GM10266 (cell line): ENCODE results near the gene JMJD7.

ENCODE experiments used
- DNase-seq: peaks from one replicate; pipeline ENCODE4 v3.0.0; 2012; ENCODE audit errors: extremely low spot score
- TF ChIP-seq, protein P1 (sequence below): IDR thresholded peaks from 2 replicates; pipeline ENCODE4 v1.5.1; 2012; ENCODE audit warnings: mild to moderate bottlenecking, low read depth; ENCODE audit not compliant: control insufficient read depth, insufficient read depth; ENCODE audit errors: missing control alignments

Gene JMJD7

GRCh38 chr15:41794081-41794480 lies 33.8 kb upstream of the JMJD7 start:
- no peak for DNase-seq
- TF ChIP-seq, protein P1, sequence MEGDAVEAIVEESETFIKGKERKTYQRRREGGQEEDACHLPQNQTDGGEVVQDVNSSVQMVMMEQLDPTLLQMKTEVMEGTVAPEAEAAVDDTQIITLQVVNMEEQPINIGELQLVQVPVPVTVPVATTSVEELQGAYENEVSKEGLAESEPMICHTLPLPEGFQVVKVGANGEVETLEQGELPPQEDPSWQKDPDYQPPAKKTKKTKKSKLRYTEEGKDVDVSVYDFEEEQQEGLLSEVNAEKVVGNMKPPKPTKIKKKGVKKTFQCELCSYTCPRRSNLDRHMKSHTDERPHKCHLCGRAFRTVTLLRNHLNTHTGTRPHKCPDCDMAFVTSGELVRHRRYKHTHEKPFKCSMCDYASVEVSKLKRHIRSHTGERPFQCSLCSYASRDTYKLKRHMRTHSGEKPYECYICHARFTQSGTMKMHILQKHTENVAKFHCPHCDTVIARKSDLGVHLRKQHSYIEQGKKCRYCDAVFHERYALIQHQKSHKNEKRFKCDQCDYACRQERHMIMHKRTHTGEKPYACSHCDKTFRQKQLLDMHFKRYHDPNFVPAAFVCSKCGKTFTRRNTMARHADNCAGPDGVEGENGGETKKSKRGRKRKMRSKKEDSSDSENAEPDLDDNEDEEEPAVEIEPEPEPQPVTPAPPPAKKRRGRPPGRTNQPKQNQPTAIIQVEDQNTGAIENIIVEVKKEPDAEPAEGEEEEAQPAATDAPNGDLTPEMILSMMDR, result no peak

DNA sequence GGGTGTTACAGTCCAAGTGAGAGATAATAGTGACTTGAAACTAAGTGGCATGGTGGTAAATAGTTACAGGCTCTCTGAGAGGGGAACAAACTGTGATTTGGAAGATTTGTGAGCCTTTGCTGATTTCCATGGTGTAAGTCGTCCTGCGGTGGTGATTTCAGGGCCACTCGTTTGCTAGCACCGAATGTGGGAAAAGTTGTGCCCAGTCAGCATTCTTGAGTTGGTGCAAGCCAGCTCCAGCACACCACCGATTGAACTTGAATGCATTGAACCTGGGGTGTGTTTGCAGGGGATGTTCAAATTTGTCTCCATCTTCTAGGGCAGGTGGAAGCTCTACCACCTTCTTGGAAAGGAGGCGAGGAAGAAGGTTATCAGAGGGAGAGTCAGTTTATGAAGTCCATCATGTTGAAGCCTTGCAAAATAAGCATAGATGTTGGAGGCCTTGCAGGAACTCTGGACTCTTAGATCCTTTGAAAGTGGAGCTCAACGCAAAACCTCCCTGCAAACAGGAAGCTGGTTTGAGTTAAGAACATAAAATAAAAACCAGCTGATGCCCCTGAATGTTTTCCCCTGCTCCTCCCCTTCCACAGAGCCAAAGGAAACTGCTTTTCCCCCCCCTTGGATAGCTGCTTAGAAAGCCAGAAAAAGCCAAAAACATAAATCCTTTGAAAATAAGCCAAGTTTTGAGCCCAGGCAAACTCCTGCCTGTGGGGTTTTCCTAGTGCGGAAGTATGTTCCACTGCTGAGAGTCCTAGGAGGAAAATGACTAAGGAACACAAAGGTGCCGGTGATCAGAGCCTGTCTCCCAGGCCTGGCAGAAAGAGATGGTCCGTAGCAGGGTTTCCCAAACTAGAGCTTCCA lies 31.7 kb upstream of the JMJD7 start:
- DNase-seq, result no peak
- TF ChIP-seq, protein P1, result no peak

GRCh38 chr15:41797201-41797944 lies 30.5 kb upstream of the JMJD7 start:
- DNase-seq, result no peak
- TF ChIP-seq, protein P1, result no peak

DNA sequence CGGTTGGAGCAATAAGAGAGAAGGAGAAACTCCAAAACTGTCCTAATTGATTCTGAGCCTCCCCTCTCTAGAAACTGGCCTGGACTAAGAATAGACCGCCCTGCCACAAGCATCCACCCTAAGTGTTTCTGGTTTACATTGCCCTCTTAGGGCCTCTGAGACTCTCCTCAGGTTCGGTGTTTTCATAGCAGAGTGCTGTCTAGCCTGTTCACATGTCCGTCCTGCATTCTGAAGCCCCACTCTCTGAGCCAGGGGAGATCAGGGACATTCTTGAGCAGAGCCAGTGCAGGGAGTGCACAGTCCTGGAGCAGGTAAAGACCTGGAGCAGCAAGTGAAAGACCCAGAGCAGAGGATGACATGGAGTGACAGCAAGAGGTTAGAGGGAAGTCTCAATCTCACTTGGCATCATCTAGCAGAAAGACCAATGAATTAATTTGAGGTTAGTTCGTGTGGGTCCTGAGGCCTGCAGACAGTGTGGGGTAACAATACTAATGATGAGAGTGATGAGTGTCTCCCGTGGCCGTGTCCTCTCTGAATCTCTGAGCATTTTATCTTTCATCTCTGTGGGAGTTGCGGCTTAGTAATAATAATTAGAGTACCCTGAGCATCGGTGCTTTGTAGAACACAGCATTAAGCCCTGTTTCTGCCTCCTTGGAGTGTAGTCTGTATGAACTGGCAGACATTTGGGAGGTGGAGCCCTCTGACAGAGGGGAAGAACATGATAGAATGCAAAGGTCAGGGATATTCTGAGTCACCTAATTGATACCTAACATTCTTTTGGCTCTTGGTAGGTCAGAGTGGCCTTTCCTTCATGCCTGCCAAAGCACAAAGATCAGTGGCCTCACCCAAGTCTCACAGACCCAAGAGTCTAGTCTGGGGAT lies 29.0 kb upstream of the JMJD7 start:
- no peak for DNase-seq
- TF ChIP-seq, protein P1, result no peak

- TF ChIP-seq, protein P1, result no peak
- no peak for DNase-seq
Observed at GRCh38 chr15:41799488-41799805, 28.4 kb upstream of the JMJD7 start.

GRCh38 chr15:41801185-41801584 lies 26.7 kb upstream of the JMJD7 start:
- no peak for DNase-seq
- TF ChIP-seq, protein P1, result no peak
